Uterus (tissue), 2 donors: Measurements from ENCODE around the gene GALNT9.

Source experiments
- POLR2A ChIP-seq, 2 donors: fragments of 450-650 bp; IDR thresholded peaks; one replicate each; pipeline ENCODE4 v1.6.1; 2016; ENCODE audit warnings: antibody characterized with exemption in 2 of 2, mild to moderate bottlenecking in 1 of 2, moderate library complexity in 1 of 2
- TF ChIP-seq, protein P1 (sequence below), 4 experiments: fragments of 200-600 bp in 2 of 4; fragments of 450-650 bp in 2 of 4; sonication (generic) in 2 of 4; IDR thresholded peaks; one replicate each; pipeline ENCODE4 v1.5.1; 2016 to 2019; ENCODE audit warnings: antibody characterized with exemption in 4 of 4, mild to moderate bottlenecking in 2 of 4, moderate library complexity in 1 of 4

DNA sequence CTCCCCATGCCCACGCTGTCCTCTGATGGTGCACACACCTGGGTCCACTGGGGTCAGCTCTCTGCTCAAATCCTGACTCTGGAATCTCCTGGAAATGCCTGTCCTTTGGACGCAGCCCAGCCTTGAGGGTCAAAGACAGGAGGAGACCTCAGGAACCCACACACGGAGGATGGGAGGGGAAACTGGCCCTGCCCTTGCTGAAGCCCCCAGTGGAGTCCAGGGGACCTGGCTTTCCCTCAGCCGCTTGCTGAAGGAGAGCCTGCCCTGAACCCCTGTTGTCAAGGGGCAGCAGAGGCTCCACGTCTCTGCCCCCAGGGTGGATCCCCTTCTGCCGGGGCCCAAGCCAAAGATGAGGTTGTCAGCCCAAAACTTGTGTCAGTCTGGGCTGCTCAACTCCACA, 16.9 kb downstream of the GALNT9 start:
- TF ChIP-seq, protein P1, sequence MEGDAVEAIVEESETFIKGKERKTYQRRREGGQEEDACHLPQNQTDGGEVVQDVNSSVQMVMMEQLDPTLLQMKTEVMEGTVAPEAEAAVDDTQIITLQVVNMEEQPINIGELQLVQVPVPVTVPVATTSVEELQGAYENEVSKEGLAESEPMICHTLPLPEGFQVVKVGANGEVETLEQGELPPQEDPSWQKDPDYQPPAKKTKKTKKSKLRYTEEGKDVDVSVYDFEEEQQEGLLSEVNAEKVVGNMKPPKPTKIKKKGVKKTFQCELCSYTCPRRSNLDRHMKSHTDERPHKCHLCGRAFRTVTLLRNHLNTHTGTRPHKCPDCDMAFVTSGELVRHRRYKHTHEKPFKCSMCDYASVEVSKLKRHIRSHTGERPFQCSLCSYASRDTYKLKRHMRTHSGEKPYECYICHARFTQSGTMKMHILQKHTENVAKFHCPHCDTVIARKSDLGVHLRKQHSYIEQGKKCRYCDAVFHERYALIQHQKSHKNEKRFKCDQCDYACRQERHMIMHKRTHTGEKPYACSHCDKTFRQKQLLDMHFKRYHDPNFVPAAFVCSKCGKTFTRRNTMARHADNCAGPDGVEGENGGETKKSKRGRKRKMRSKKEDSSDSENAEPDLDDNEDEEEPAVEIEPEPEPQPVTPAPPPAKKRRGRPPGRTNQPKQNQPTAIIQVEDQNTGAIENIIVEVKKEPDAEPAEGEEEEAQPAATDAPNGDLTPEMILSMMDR (IDR thresholded peaks at IDR 0.05), result no peak
- no peak for TF ChIP-seq POLR2A (IDR thresholded peaks at IDR 0.05)
